Left colon (tissue), 2 donors: ENCODE measurements around the gene DERL3. TPM values are rescaled to one million over a fixed set of nuclear protein-coding genes. Genes with fewer than 3 reads are reported as not detected.

ENCODE experiments used
- ATAC-seq: fragments of 200-7000 bp; cut with Tn5 transposase; one replicate; pipeline ENCODE4 v1.9.1; 2020; ENCODE audit warnings: mild to moderate bottlenecking, moderate library complexity
- DNase-seq, 2 donors: peaks; one replicate each; pipeline ENCODE4 v3.0.0-alpha.2; 2020
- intact Hi-C, 2 donors: fragments of 100-400 bp; cut with DNase I in 1 of 2; cut with micrococcal nuclease in 1 of 2; formaldehyde crosslinking; loops; one replicate each; pipeline versions ENCODE4 v1.11.2 to v1.14.0; 2022; cut with DNase I, micrococcal nuclease
- total RNA-seq, 2 donors: library from RNA; stranded (reverse); fragmentation: NEBNext Ultra II Directional; extraction: Animal tissue kit (Norgen Biotek cat#: 25700); gene quantifications; one replicate each; pipeline ENCODE4 v1.2.1, GENCODE V29; 2021
- donor health status: DM: no; HTN: no; CAD: no.
- donor health status: DM: yes; HTN: yes; CAD: no.

Gene DERL3
- total RNA-seq, 2 donors from 2014 or later, result 7.7 to 26.6 TPM

- DNase-seq, result no peak
- intact Hi-C loops, result no loop called here
- ATAC-seq, result no peak
These were observed 3.2 kb downstream of the DERL3 start for GRCh38 chr22:23835484-23836144.

DNA sequence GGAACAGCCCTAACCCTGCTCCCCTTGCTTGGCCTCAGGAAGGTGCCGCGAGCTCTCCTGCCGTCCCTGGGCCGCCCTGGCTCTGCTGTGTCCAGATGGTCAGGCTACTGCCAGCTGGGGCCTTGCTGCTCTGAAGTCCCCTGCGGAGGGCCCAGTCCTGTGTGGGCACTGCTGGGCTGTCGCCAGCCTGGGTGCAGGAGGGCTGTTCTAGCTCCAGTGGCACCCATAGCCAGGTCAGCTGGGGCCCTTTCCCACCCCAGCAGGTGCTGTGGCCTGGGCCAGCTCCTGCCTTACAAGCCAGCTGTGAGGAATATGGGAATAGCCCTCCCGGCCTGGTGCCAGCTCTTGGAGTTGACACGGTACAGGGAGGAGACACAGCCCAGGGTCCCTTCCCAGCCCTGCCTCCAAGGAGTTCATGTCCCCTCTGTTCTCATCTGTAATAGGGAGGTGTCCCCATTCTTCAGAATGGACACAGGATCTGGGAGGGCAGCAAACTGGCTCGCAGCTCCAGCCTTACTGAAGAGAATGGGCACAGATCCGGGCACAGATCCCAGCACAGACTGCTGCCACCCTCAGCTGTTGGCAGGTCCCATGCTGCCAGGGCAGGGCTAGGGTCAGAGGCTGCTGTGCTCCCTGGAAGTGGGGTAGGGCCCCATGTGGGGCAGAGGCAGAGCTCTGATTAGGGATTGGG, 3.9 kb downstream of the DERL3 start:
- no peak for ATAC-seq
- intact Hi-C loops, result no loop called here
- no peak for DNase-seq

- ATAC-seq (no peak), DNase-seq (no peak)
- intact Hi-C loops, result no loop called here
These were observed 4.4 kb downstream of the DERL3 start for GRCh38 chr22:23834406-23834792.

- no peak for DNase-seq
- intact Hi-C loops, result no loop called here
- ATAC-seq, result no peak
These were observed 4.9 kb downstream of the DERL3 start for GRCh38 chr22:23833911-23834317.

DNA sequence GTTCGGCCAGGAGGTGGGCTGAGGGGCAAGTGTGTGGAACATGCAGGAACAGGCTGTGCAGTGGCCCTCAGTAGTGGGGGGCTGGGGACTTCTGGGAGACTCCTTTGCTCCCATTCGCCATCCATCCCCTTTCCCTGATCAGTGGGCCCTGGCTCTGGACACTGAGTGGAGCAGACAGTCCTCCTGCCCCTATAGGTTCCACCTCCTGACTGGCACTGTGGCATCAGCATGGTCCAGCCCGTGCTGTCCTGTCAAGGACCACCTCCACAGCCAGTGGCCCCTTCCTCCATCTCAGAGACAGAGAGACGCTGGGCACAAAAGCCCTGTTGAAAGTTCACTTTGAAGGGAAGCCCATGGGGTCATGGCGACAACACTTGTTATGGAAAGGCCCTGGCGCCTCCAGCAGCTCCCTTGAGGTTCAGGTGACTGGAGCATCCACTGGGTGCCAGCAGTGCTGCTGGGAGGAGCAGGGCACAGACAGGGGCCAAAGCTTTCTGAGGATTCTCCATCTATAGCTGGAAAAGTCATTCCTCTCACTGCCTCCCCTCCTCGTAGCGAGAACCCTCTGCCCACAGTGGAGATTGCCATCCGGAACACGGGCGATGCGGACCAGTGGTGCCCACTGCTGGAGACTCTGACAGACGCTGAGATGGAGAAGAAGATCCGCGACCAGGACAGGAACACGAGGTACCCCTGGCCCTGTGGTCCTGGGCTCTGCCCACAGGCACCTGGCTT, 5.6 kb downstream of the DERL3 start:
- intact Hi-C loops, result no loop called here
- DNase-seq, result no peak
- no peak for ATAC-seq

DNA sequence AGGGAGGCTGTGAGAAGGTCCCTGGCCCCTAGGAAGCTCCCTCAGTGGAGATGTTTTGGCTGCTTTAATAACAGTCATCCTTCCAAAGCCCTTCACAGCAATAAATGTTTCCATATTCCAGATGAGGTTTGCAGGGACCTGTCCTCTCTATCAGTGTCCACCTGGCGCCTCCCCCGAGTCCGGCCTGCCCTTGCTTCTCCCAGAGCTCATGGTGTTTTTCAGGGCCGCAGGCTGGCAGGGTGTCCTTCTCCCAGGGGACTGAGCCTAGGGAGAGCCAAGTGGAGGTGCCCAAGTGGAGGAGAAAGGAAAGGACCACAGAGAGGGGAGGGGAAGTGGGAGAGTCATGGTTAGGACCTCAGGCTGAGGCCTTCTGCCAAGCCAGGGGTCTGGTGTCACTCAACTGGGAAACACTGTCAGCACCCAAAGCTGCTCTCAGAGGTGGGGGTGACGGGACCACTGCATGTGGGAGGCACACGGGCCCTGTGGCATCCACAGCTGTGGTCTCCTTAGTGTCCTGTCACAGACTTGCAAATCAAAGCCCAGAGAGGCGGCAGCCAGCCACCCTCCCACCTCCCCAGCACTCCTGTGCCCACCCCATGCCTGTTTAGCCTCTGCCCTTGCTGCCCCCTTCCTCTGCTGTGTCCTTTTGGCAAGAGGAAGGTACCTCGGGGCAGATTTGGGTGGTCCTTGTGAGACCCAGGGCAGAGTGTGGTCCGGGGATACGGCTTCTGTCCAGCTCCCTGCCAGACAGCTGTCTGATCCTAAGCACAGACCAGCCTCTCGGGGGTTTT, 6.4 kb downstream of the DERL3 start:
- DNase-seq (no peak), ATAC-seq (no peak)
- intact Hi-C loops, result no loop called here

DNA sequence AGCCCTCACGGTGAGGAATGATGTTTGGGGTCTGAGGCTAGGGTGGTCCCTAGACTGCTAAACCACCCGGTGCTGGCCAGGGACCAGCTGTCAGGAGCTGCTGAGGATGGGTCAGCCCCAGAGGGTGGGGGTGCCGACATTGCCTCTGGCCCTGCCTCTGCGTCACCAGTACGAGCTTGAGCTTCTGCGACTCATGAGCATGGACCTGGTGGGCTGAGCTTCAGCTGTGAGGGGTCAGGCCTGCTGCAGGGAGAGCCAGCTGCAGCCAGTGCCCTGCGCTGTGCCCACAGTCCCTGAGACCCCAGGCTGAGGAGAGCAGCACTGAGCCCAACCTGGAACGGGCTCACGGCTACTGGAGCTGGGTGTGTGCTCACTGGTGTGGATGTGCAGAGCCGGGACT, 7.0 kb downstream of the DERL3 start:
- no peak for DNase-seq
- intact Hi-C loops, result no loop called here
- ATAC-seq, result no peak

- no peak for ATAC-seq
- intact Hi-C loops, result no loop called here
- DNase-seq, result no peak
These were observed 7.5 kb downstream of the DERL3 start for GRCh38 chr22:23831261-23831660.

DNA sequence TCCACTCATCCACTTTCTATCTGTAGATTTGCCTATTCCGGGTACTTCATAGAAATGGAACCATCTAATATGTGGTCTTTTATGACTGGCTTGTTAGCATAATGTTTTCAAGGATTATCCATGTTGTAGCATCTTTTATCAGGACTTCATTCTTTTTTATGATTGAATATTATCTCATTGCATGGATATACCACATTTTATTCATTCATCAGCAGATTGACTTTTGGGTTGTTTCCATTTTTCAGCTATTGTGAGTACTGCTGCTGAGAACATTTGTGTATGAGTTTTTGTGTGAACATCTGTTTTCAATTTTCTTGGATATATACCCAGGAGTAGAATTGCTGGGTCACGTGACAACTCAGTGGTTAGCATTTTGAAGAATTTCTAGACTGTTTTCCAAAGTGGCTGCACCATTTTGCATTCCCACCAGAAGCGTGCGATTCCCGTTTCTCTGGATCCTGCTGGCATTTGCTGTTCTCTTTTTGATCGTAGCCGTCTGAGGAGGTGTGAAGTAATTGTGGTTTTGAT, 8.9 kb downstream of the DERL3 start:
- ATAC-seq, result no peak
- no peak for DNase-seq
- intact Hi-C loops, result no loop called here

GRCh38 chr22:23828800-23829680, 9.8 kb downstream of the DERL3 start:
- ATAC-seq (no peak), DNase-seq (no peak)
- intact Hi-C loops, result no loop called here

DNA sequence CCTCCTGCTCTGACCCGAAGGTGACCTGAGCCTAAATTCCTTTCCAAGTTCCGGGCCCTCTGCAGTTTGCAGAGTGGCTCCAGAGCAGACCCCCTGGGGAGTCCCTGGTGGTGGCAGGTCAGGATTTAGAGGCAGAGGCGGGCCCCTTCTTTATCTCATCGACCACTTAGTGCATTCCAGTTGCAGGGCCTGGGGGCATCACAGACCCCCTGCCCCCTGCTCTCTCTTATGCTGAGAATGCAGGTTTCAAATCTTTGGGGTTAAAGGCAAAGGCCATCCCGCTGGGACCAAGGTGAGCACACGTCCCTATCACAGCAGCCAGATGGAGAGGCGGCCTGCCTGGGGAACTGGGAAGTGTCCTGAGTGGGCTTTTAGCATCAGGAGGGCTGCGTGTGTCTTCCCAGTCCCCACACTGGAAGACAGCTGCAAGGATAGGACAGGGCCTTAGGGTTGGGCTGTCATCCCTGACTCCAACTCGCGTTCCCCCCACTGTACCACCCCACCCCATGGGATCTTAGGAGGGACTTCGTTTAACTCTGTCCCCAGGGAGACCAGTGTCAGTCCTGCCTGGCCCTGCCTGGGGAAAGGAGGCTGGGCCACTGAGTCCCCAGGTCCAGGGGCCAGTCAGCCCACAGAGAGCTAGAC, 11.3 kb downstream of the DERL3 start:
- intact Hi-C loops, result no loop called here
- no peak for ATAC-seq
- DNase-seq, result no peak

- no peak for ATAC-seq
- intact Hi-C loops, result no loop called here
- no peak for DNase-seq
These were observed 12.1 kb downstream of the DERL3 start for GRCh38 chr22:23826510-23827350.

- DNase-seq, result no peak
- intact Hi-C loops, result no loop called here
- no peak for ATAC-seq
These were observed 13.4 kb downstream of the DERL3 start for GRCh38 chr22:23825246-23825905.

- no peak for ATAC-seq
- intact Hi-C loops, result no loop called here
These were observed 14.1 kb downstream of the DERL3 start for GRCh38 chr22:23824476-23825245.

GRCh38 chr22:23823331-23823791, 15.4 kb downstream of the DERL3 start:
- intact Hi-C loops, result no loop called here
- ATAC-seq (no peak), DNase-seq (no peak)

More at GRCh38 chr22:23824476-23825245, 14.1 kb downstream of the DERL3 start:
- DNase-seq, result no peak
